Measurements from ENCODE around the gene NKAPD1. TPM values are rescaled to one million over a fixed set of nuclear protein-coding genes. Genes with fewer than 3 reads are reported as not detected.
"Not testable (repeated sequence)": the region's sequence is repeated elsewhere in the genome, so short reads cannot be mapped to it uniquely, and the experiment has no call there.

Gene NKAPD1
- total and polyA plus RNA-seq, 2 of the 13 experiments (the other 11 are each of a cell fraction or from before 2014, with no cell fraction given): 11.2 to 22.5 TPM

GRCh38 chr11:112024773-112025678, 49.1 kb upstream of the NKAPD1 start, which contains the start of gene DLAT (continued):
- no peak; the same call in 1 of the 2 replicates for TF ChIP-seq AHDC1 (CRISPR knock-in tag; IDR thresholded peaks at IDR 0.05; ENCODE audit: borderline replicate concordance)

- H3K36me3 ChIP-seq (replicated peaks in 1 of 2; ENCODE audit: control insufficient read depth in 1 of 2, insufficient read depth in 2 of 2, low read length in 2 of 2): peaks cover 7 to 23% of the 10 kb centered on the region in 2 experiments; a peak in 4 of 5 replicates
- peaks cover 15% of the 10 kb centered on the region for H3K79me2 ChIP-seq (ENCODE audit: insufficient read depth, low read length)
- H3K27ac ChIP-seq (ENCODE audit: extremely low read length, insufficient read depth, low read length): peak overlapping the region; percentile 90
- intact Hi-C loops (cut with micrococcal nuclease; ENCODE audit: unreplicated experiment): loop anchor here (2.0 to 10.0 kb wide), 3 partner anchors 43 to 91 kb away; partner anchors contain the start of genes DIXDC1, NKAPD1 and PIH1D2
- no TSS peak for BruUV-seq (replicated peaks)
- H3K9me3 ChIP-seq (ENCODE audit: low read length): no peaks in the 10 kb centered on the region
- DNase-seq (ENCODE audit: low spot score) (peak; percentile 4), FAIRE-seq (no peak), ATAC-seq (peak; percentile 31)
- TF ChIP-seq KDM5A (IDR thresholded peaks at IDR 0.05; ENCODE audit: borderline replicate concordance, low read length) (0 out of 2 replicates have a peak, but pooled peaks have one; percentile 1), EZH2 (conservative IDR thresholded peaks at IDR 0.05; ENCODE audit: low read depth, low read length) (no peak), CSRNP1 (CRISPR knock-in tag; IDR thresholded peaks at IDR 0.05) (peak; percentile 20; the same call in 1 of the 2 replicates)
- peak overlapping the region; percentile 85 for H3K4me2 ChIP-seq (ENCODE audit: low read depth, low read length)
- POLR2A ChIA-PET: interaction anchor here (0.7 to 1.9 kb wide), 6 partner anchors 9 to 90 kb away, joined by 3 to 14 read pairs (median 3); partner anchors contain the start of gene DIXDC1
- peak overlapping the region; percentile 91 for H3K9ac ChIP-seq (ENCODE audit: insufficient read depth, low read depth, low read length)
- 0% methylated on average over 3 of the region's 8 CpGs for WGBS (ENCODE audit: low lambda C conversion rate)
- H4K20me1 ChIP-seq (ENCODE audit: insufficient read depth, low read length): no peaks in the 10 kb centered on the region
- in situ Hi-C loops (cut with HindIII; ENCODE audit: extremely low pct_ligation_motif_present, low pct_unique_long_range_greater_than_20kb): no loop called here
- peak overlapping the region; percentile 82 to 90 (median 87) for H3K4me3 ChIP-seq (replicated peaks in 1 of 3; ENCODE audit: insufficient read depth in 1 of 3, low read depth in 2 of 3, low read length in 3 of 3)
- no peaks in the 10 kb centered on the region; a peak in 2 of 5 replicates for H3K27me3 ChIP-seq (ENCODE audit: control insufficient read depth in 1 of 2, insufficient read depth in 2 of 2, low read length in 2 of 2)
- no peak overlapping the region for H2AFZ ChIP-seq (ENCODE audit: low read length)
- CTCF ChIA-PET (ENCODE audit: low intra/inter-chr PET ratio, low total read pairs): no interaction called here
- peaks cover 17% of the 10 kb centered on the region for H3K4me1 ChIP-seq (ENCODE audit: insufficient read depth, low read length)
These were observed 48.4 kb upstream of the NKAPD1 start for GRCh38 chr11:112025707-112026106.

GRCh38 chr11:112026784-112027410, 47.2 kb upstream of the NKAPD1 start:
- H3K27me3 ChIP-seq (ENCODE audit: control insufficient read depth in 1 of 2, insufficient read depth in 2 of 2, low read length in 2 of 2); H3K4me3 ChIP-seq (replicated peaks in 1 of 3; ENCODE audit: insufficient read depth in 1 of 3, low read depth in 2 of 3, low read length in 3 of 3); in situ Hi-C loops (cut with HindIII; ENCODE audit: extremely low pct_ligation_motif_present, low pct_unique_long_range_greater_than_20kb); H3K9ac ChIP-seq (ENCODE audit: insufficient read depth, low read depth, low read length); DNase-seq (ENCODE audit: low spot score); BruUV-seq (replicated peaks); FAIRE-seq; H4K20me1 ChIP-seq (ENCODE audit: insufficient read depth, low read length); H3K4me2 ChIP-seq (ENCODE audit: low read depth, low read length); ATAC-seq; CTCF ChIA-PET (ENCODE audit: low intra/inter-chr PET ratio, low total read pairs); H2AFZ ChIP-seq (ENCODE audit: low read length); H3K9me3 ChIP-seq (ENCODE audit: low read length); H3K27ac ChIP-seq (ENCODE audit: extremely low read length, insufficient read depth, low read length): not testable (repeated sequence)
- intact Hi-C loops (cut with micrococcal nuclease; ENCODE audit: unreplicated experiment): loop anchor here (5.0 to 10.0 kb wide), 2 partner anchors 45 to 92 kb away; partner anchors contain the start of genes DIXDC1, NKAPD1 and PIH1D2
- Histone ChIP-seq H3K79me2 (ENCODE audit: insufficient read depth, low read length) (peaks cover 15% of the 10 kb centered on the region), H3K4me1 (ENCODE audit: insufficient read depth, low read length) (peaks cover 17% of the 10 kb centered on the region), H3K36me3 (replicated peaks in 1 of 2; ENCODE audit: control insufficient read depth in 1 of 2, insufficient read depth in 2 of 2, low read length in 2 of 2) (peaks cover 10 to 31% of the 10 kb centered on the region in 2 experiments; a peak in 4 of 5 replicates)
- POLR2A ChIA-PET: interaction anchor here (1.2 kb wide), 1 partner anchor 10 kb away, joined by 3 read pairs; no protein-coding TSS in a partner anchor
- WGBS (ENCODE audit: low lambda C conversion rate): 94% methylated on average over 15 of the region's 49 CpGs
